ENCODE measurements around the gene PUS1.

- TF ChIP-seq CTCF (IDR thresholded peaks at IDR 0.05 in 2 of 3, conservative IDR thresholded peaks at IDR 0.05 in 1 of 3; ENCODE audit: control insufficient read depth in 2 of 3, extremely low read depth in 1 of 3, insufficient read depth in 1 of 3, low read depth in 3 of 3, low read length in 3 of 3) (no peak), CEBPB (IDR thresholded peaks at IDR 0.05; ENCODE audit: borderline replicate concordance in 1 of 2, low read depth in 2 of 2, low read length in 2 of 2) (no peak), NFYA (IDR thresholded peaks at IDR 0.05; ENCODE audit: borderline replicate concordance, low read depth, low read length) (no peak)
Observed at GRCh38 chr12:131896080-131896810, 32.8 kb upstream of the PUS1 start.

Measured in GM12878 (cell line).